Measurements from ENCODE around the gene CABP2. TPM values are rescaled to one million over a fixed set of nuclear protein-coding genes. Genes with fewer than 3 reads are reported as not detected.

CABP2 gene
- total and polyA plus RNA-seq, 10 of the 15 experiments (the other 5 are each of a cell fraction or from before 2014, with no cell fraction given), result not detected

- TF ChIP-seq ZNF592 (IDR thresholded peaks at IDR 0.05) (no peak), RAD21 (IDR thresholded peaks at IDR 0.05; ENCODE audit: insufficient read depth, low read depth, low read length) (no peak), E2F4 (IDR thresholded peaks at IDR 0.05; ENCODE audit: low read depth, low read length) (peak; percentile 39), BCLAF1 (IDR thresholded peaks at IDR 0.05) (no peak), YBX1 (IDR thresholded peaks at IDR 0.05) (no peak), FOS (IDR thresholded peaks at IDR 0.05; ENCODE audit: borderline replicate concordance, extremely low read depth, insufficient read length) (no peak), BRCA1 (IDR thresholded peaks at IDR 0.05; ENCODE audit: low read depth, low read length) (no peak), NFYA (IDR thresholded peaks at IDR 0.05; ENCODE audit: borderline replicate concordance, low read depth, low read length) (no peak; the same call in 1 of the 2 replicates), FOXK2 (IDR thresholded peaks at IDR 0.05) (no peak), ATF2 (IDR thresholded peaks at IDR 0.05; ENCODE audit: low read length) (no peak), SREBF1 (IDR thresholded peaks at IDR 0.05; ENCODE audit: low read length) (peak; percentile 6; the same call in 1 of the 2 replicates), TAF1 (IDR thresholded peaks at IDR 0.05; ENCODE audit: borderline replicate concordance, low read depth, low read length) (peak; percentile 88; the same call in 1 of the 2 replicates), CBX5 (IDR thresholded peaks at IDR 0.05; ENCODE audit: low read depth) (no peak), RAD51 (IDR thresholded peaks at IDR 0.05) (no peak), STAT1 (conservative IDR thresholded peaks at IDR 0.05) (peak; percentile 70; the same call in 1 of the 2 replicates), ZBTB4 (CRISPR knock-in tag; IDR thresholded peaks at IDR 0.05) (no peak)
Observed at GRCh38 chr11:67482827-67483798, 40.1 kb downstream of the CABP2 start, which contains the start of gene AIP (continued).
